PC-3 (cell line): ENCODE data around the gene SPRED2.

Source experiments
- CTCF ChIP-seq: fragments of 300-600 bp; sonication (generic); conservative IDR thresholded peaks from 2 replicates; pipeline ENCODE4 v1.5.1; 2017; ENCODE audit warnings: antibody characterized with exemption, low read depth, mild to moderate bottlenecking, low read length
- EZH2 ChIP-seq: fragments of 300-600 bp; sonication (generic); IDR thresholded peaks from one replicate; pipeline ENCODE4 v1.6.1; 2017; ENCODE audit warnings: antibody characterized with exemption, mild to moderate bottlenecking, low read length; ENCODE audit not compliant: unreplicated experiment
- EZH2phosphoT487 ChIP-seq: fragments of 300-600 bp; sonication (generic); IDR thresholded peaks from 2 replicates; pipeline ENCODE4 v1.6.1; 2018; ENCODE audit warnings: mild to moderate bottlenecking, antibody characterized with exemption, low read length, borderline replicate concordance

GRCh38 chr2:65424391-65424790 lies 8.0 kb downstream of the SPRED2 start:
- TF ChIP-seq EZH2 (no peak), CTCF (no peak), EZH2phosphoT487 (no peak)
